NCI-H2107 (cell line): ENCODE measurements around the gene ANO10.

Experiments
- DNase-seq: peaks from one replicate; lab custom pipeline; 2025; lab: John Stamatoyannopoulos, UW

ANO10 gene

DNA sequence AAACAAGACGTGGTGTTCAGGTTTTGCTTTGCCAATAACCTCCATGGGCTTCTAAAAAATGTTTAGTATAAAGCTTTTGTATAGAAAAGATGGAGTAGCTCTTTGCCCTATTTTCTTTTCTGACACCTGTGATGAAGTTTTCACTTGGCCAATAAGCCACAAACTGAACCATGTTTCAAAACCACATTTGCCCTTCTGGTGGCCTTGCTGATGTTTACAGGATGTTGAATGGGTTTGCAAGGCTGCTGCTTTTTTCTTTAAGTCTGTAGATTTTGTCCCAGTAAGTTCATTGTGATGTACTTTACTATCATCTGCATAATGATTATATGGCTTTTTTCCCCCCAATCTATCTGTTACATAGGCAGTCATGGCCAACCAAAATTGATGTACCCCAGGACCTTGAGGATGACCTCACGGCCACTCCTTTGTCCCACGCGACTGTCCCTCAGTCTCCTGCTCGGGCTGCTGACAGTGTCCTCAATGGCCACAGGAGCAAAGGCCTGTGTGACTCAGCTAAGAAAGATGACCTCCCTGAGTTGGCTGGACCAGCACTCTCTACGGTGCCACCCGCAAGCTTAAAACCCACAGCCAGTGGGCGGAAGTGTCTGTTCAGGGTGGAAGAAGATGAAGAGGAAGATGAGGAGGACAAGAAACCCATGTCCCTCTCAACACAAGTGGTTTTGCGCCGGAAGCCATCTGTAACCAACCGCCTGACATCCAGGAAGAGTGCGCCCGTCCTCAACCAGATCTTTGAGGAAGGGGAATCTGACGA lies 274.6 kb downstream of the ANO10 start:
- no peak for DNase-seq

DNA sequence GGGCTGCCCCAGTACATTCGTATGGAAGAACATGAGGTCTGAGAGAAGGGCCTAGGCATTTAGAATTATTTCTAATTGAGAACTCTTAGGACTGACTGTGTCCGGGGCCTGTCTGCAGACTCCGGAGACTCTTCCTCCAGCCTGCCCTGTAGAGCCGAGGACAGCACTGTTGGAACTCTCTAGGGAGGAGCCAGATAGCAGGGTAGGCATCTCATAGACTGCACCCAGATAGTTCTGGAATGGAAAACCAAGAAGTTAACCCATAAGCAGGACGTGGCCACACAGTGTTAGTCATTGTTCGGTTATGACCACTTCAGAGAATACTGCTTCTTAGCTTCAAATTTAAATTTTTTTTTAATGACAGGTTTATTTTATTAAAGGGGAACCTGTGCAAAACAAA lies 275.9 kb downstream of the ANO10 start:
- no peak for DNase-seq

DNA sequence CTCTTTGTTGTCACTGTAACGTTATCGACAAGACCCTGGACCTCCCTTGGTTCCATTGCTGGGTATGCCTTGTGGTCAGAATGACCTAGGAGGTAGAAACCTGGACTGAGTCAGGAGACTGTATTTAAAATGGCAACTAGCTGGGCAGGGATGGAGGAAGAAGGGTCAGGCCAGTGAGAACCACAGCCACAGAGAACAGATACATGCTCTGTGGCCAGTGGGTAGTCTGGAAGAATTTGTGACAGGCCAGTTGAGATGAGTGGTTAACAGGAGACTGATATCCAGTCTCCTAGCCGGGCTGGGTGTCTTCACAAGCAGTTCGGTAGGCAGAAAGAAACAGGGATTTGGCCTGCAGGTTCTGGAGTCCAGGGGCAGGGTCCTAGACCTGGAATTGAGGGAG lies 276.6 kb downstream of the ANO10 start:
- no peak for DNase-seq

DNA sequence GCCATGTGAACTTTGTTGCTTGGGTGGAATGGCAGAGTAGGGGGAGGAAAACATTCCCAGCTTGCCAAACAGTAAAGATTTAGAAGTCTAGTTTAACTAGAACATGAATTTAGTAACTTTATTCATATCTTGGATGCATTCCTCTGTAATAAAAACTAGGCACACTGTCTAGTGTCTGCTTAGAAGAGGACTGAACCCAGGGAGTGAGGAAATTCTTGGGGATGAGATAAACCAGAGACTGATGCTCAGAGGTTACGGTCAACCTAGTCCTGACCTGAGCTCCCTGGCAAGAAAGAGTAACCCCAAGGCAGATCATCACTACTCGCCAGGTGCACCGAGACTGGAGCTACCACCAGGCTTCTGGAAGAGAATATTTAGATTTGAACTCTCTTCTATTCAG lies 277.3 kb downstream of the ANO10 start:
- no peak for DNase-seq

DNA sequence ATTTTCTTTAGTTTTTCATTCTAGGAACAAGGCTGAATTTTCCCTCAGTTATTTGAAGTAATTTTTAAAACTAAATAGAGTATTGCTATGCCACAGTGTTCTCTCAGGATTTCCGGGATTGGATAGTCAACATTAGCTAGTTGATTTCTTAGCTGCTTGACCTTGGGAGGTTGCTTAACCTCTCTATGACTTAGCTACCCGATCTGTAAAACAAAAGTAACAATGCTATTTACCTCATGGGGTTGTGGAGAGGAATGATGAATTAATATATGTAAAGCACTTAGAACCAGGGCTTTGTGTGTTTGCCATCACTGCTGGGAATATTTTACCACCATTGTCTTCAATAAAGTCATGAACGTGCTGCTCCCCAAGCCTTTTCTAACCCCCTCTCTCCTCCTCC lies 278.0 kb downstream of the ANO10 start:
- DNase-seq = no peak

DNA sequence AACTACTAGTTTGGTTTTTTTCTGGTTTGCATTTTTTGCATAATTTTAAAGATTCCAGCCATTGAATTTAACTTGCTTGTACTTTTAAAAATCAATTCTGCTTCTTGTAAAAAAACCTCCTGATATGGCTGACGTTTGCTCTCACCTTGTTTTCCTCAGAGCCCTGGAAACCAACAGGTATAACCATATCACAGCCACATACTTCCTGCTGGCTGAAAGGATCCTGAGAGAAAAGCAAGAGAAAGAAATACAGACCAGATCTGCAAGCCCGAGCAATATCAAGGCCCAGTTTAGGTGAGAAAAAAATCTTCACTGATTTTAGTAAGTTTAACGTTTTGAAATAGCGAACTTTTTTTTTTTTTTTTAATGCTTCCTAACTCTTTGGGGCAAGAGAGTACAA lies 278.6 kb downstream of the ANO10 start:
- no peak for DNase-seq

DNA sequence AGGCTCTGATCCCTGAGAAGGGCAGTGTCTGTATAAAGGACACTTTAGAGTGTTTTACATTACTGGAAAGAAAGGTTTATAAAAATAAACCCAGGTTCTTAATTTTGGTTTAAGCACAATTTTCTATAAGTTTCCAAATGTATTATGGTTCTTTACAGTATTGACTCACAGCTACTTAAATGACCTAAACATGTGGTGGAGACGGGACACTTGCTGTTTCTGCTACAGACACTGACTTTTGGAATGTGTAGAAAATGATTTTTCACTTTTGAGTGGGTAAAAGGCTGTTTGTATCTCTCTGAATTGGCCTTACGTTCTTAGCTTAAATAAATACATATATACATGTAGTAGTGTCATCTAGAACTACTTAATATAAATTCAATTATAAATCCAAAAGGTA lies 280.0 kb downstream of the ANO10 start:
- no peak for DNase-seq

DNA sequence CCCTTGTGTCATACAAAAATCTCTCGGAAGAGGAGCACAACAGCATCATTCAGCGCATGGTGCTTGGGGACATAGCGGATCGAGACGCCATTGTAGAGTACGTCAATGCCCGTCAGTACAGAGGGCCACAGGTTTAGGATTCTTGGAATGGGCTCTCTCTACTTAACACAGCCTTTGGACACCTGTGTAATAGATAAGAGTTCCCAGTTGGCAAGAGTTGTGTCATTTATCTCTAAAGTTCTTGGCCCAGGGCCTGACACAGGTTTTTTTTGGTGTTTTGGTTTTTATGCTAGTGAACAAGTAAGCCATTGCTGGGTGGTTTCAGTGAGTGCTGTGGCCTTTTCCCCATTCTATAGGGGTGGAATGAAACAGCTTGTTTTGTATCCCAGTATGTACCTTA lies 281.4 kb downstream of the ANO10 start:
- DNase-seq = no peak

DNA sequence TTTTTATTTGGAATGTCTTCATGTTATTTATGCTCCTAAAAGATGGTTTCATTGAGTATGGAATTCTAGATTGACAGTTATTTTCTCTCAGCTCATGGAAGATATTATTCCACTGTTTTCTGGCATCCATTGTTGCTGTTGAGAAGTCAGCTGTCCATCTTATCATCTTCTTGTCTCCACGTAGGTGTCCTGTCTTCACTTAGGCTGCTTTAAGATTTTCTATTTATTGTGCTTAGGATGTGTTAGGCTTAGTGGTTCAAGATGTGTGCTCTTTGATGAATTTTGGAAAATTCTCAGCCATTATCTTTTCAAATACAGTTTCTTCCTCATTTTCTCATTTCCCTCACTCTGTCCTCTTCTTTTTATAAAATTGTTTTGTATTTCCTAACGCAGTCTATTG lies 283.5 kb downstream of the ANO10 start:
- DNase-seq = no peak

DNA sequence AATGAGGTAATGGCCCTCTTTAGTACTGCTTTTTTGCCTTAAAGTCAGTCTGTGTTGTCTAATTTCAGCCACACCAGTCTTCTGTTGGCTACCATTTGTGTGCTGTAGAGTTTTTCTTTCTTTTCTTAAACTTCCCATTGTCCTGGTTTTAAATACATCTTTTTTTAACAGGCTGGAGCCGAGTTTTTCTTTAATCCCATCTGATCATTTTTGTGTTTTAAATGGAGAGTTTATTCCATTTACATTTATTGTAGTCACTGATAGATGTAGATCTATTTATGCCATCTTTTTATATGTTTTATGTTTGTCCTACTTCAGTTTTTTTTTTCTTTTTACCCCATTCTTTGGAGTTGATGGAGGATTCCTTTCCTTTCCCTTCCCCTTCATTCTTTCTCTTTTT lies 286.0 kb downstream of the ANO10 start:
- DNase-seq = no peak

DNA sequence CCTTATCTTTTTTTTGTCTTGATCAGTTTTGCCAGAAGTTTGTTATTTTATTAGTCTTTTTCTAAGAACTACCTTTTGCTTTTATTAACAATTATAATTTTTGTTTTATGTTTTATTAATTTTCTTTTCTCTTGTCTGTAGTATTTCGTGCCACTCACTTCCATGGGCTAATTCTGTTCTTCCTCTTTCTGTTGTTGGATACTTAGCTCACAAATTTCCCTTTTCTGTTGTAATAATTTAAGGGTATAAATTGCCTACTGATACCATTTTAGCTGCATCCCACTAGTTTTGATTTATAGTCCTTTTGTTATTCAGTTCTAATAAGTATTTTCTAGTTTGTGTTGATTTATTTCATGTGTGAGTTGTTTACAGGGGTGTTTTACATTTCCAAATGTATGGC lies 286.8 kb downstream of the ANO10 start:
- DNase-seq = no peak

DNA sequence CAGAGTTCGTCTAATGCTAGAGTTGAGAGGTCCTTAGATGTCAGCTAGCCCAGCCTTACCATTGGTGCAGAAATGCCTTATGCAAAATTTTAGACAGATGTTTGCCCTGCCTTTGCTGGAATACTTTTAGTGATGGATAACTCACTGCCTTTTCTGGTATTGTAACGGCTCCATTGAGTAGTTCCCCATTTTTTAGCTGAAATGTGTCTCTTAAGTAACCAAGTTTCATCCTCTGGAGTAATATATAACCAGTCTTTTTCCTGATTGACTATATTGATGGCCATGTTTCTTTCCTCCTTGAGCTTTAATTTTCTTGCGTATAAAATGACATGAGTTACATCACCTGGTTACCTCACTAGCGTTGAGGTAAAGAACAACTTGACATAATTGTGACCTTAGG lies 290.4 kb downstream of the ANO10 start:
- no peak for DNase-seq

DNA sequence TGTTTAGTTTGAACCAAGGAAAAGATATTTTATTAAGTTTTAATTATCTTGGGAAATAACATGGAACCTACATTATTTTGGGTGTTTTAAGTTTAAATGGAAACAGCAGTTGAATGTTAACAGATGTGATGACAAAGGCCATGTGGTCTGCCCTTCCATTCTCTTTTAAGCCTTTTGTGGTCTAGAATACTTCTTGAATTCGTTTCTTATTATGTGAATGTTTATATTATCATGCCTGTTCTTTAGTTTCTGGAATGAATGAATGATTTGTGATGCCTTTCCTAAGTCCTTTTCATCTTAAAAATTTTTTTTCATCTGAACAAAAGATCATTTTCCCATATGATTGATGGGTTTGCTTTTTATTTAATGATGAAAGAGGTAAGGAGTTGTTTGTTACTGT lies 290.8 kb downstream of the ANO10 start:
- no peak for DNase-seq

DNA sequence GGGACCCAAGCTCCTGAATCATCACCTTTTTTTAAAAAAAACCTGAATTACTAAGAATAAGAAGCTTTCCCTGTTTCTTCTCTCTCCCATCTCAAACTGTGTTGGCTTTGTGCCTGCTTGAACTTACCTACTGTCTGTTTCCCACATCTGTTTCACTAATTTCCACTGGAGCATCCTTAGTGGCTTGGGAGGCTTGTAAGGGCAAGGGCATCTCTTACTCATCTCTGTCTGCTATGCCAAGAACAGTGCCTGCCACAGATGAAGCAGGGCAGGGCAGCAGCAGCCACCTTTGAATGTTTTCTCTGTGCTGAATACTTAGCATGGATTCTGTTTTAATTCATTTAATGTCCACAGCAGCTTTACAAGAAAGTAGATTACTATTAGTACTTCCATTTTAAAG lies 293.2 kb downstream of the ANO10 start:
- no peak for DNase-seq

DNA sequence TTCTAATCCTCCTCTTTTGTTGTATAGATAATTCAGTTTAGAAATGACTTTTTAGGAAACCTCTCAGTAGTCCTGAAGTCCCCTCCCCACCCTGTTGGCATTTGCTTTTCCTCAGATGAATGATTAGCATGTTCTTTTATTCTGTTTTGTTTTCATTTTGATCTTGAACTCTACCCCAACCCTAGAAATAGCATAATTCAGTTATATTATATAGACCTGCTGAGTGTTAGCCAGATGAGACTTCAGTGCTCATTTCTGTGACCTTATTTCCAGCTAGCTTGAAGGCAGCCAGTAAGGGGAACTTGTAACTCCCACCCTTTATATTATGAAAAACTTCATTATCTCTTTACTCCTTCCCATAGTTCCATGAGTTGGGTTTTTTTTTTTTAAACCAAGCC lies 294.2 kb downstream of the ANO10 start:
- no peak for DNase-seq

DNA sequence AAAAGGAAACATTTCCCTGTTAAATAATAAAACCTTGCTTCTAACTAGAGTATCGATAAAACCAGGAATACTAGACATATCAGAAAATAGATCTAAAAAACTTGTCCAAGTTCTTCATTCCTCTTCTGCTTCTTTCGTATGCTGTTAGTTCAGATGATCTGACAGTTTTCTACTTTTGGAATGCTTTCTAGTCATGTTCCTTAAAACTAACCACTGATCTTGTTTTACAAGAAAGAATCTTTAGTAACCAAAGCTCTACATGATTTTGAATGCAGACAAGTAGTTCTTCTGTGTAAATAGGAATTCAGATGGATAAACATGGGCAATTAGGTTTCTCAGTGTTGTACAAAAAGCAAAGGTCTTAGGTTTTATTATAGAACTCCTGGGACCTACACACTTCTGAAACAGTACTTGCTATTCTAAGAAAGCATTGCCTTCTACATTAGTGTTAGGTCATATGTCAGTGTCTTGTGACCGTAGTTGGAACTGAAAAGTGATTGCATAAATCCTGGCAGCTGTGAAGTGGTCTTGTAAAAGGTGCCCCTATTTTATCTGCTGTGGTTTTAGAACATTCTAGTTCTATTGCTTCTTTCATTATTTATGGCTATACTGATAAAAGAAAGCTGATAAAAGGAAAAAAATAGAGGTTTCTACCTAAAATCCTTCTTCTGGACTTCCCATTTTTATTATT lies 294.8 kb downstream of the ANO10 start:
- DNase-seq = no peak

DNA sequence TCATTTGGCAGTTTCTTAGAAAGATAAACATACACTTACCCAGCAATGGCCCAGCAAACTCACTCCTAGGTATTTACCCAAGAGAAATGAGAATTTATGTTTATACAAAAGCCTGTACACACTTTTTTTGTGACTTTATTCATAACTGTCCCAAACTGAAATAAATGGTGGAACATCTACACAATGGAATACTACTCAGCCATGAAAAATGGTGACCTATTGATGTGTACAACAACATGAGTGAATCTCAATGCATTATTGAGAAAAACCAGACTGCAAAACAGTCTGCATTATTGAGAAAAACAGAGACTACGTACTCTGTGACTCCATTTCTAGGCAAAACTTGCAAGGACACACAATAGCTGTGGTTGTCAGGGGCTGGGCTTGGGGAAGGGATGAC lies 298.3 kb downstream of the ANO10 start:
- DNase-seq = no peak

DNA sequence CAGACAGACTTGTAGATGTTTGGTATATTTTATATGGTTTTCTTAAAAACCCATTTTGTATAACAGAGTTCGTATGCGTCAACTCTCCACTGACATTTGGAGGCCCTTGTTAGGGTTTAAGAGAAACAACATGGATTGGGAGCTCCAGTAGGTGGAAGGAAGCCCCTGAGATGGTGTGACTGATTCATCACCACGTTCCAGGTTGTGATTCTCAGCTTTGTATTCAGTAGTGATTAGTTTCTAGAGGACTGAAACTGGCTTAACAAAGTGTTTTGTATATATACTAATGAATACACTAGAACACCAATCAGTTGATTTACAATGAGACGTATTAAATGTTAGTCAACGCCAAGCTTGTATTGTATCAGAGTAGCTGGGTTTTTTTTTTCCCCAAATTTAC lies 301.5 kb downstream of the ANO10 start:
- DNase-seq = no peak

DNA sequence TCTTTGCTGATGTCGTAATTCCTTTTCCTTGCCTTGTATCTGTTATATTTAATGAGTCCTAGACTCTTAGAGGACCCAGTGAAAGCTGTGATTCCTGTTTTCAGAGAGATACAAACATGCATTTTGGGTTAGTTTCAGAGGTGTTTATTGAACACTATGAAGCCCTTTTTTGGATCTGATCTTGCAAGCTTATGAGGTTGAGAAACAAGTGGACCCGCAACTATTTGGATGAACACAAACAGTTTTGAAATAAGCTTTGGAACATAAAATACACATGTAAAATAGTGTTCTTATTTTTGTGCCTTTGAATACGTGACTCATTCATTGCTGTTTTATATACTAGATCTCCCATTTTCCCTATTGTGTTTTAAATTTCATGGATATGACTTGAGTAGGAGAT lies 302.0 kb downstream of the ANO10 start:
- no peak for DNase-seq

DNA sequence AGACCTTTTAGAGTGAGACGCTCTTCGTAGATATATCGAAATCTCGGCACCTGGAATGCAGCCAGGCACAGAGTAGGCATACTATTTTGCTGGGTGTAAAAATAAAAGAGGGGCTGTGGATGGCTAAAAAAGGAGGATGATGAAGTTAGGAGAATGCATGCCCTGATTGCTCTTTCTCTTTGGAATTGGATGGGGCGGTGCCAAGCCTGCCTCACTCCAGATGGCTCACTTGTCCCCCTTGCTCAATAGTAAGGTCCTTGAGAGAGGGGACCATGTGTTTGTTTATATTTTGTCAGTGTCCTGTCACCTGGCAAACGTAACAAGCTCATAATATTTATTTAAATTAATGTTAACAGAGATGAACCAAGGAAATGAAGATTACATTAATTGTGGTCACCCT lies 302.4 kb downstream of the ANO10 start:
- no peak for DNase-seq

DNA sequence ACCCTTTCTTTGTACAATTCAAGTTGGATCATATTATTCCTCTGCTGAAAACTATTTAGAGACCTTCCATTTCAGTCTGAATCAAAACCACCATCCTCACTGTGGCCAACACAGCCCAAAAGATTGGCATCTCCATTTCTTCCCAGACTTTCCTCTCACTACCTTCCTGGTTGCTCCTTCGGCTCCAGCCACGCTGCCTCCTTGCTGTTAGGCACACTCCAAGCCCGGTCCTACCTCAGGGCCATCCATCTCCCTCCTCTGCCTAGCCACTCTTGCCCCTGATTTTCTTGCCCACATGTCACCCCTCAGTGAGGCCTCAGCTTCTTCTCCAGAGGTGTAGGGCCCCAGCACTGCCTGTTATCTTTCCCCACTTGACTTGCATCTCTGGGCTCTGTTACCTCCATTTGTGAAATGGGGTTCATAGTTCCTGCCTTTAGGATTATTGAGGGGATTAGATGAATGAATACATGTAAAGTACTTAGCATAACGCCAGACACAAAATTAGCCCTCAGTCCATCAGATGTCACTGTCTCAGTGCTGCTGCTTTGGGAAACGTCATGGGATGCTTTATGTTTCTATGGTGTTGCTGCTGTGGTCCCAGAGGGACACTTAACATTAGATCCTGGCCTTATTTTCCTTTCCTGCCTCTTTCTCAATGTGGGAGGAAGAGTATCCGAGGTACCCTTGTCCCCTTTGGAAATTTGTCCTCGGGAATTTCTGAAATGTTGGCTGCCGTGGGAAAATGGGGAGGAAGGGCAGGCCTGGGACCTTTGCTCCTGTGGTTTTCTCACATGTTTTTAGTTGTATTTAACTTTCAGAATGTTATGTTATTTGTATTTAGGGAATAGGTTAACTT lies 304.1 kb downstream of the ANO10 start:
- no peak for DNase-seq

DNA sequence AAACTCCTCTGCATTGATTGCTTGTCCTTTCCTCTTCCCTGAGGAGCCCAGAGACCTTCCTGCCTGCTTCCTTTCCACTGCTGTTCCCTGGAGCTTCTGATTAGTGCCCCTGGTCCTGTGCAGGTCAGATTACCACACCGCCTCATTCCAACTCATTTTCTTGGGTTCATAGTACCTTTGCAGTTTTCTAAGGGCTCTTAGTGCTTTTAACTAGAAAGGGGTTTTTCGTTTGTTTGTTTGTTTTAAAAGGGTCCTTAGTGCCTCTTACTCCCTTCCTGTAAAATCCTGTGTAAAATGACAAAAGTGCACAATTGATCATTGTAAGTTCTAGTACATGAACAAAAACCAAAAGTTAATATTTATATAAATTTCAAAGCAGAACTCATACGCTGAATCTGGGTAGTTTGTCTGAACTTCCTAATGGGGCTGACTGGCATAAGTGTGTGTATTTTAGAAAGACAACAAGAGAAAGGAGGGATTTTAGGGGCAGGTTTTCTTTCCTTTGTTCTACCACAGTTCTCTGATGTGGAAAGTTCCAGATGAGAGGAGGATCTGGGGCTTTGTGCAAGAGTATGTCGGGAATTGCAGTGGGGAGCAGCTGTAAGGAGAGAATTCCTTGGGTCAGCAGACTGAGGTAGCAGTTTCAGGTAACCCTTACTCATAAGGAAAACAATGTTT lies 304.9 kb downstream of the ANO10 start:
- DNase-seq = no peak
